LNCAP (cell line): ENCODE measurements around the gene CAMKMT.

ENCODE experiments used
- CTCF ChIP-seq: fragments of 450-650 bp; IDR thresholded peaks from 2 replicates; pipeline ENCODE4 v1.5.1; 2017; ENCODE audit warnings: mild to moderate bottlenecking

Gene CAMKMT

GRCh38 chr2:44689516-44689915, 327.8 kb downstream of the CAMKMT start:
- no peak for TF ChIP-seq CTCF

GRCh38 chr2:44691174-44691785, 329.5 kb downstream of the CAMKMT start:
- TF ChIP-seq CTCF = no peak

- TF ChIP-seq CTCF = no peak
Measured at GRCh38 chr2:44692821-44693220, 331.1 kb downstream of the CAMKMT start.

GRCh38 chr2:44700824-44701223, 339.1 kb downstream of the CAMKMT start:
- no peak for TF ChIP-seq CTCF

GRCh38 chr2:44705356-44705755, 343.6 kb downstream of the CAMKMT start:
- TF ChIP-seq CTCF = no peak

GRCh38 chr2:44705876-44706480, 344.2 kb downstream of the CAMKMT start:
- no peak for TF ChIP-seq CTCF

GRCh38 chr2:44706681-44707553, 345.2 kb downstream of the CAMKMT start:
- no peak for TF ChIP-seq CTCF
